H1 (cell line): ENCODE measurements around the gene TFB2M. TPM values are rescaled to one million over a fixed set of nuclear protein-coding genes. Genes with fewer than 3 reads are reported as not detected.

Experiments used
- CTCF ChIA-PET: fragments of 300-600 bp; sonication (Branson Sonifier 250); formaldehyde crosslinking; loops from one replicate; lab custom pipeline; 2021; ENCODE audit not compliant: partially characterized antibody; lab: Charles Lee
- POLR2A ChIA-PET: fragments of 300-600 bp; sonication (Branson Sonifier 250); formaldehyde crosslinking; loops from one replicate; lab custom pipeline; 2021; ENCODE audit warnings: inconsistent platforms; ENCODE audit not compliant: partially characterized antibody; lab: Charles Lee
- DNase-seq, 2 experiments: peaks; one replicate each; pipeline versions ENCODE4 v3.0.0 to v3.0.0-alpha.2; 2010 to 2022; ENCODE audit warnings: low spot score in 2 of 2, low read depth in 1 of 2, mixed read lengths in 1 of 2
- FAIRE-seq: peaks from 2 replicates; lab custom pipeline; 2011; peaks lifted over from hg19 to GRCh38; lab: Jason Lieb, UNC
- H2AFZ ChIP-seq: 2 replicates; pipeline ENCODE4 v1.8.1; 2012; ENCODE audit warnings: low read length, inconsistent platforms
- H2AK5ac ChIP-seq: 2 replicates; pipeline ENCODE4 v1.6.1; 2013; ENCODE audit warnings: low read depth, low read length
- H2BK120ac ChIP-seq: replicated peaks from 2 replicates; pipeline ENCODE3; 2013; ENCODE audit warnings: low read depth, low read length, inconsistent platforms
- H2BK12ac ChIP-seq: 2 replicates; pipeline ENCODE4 v1.6.1; 2013; ENCODE audit warnings: low read depth, low read length
- H2BK15ac ChIP-seq: 2 replicates; pipeline ENCODE4 v1.6.1; 2013; ENCODE audit warnings: low read length
- H2BK20ac ChIP-seq: 2 replicates; pipeline ENCODE4 v1.6.1; 2013; ENCODE audit warnings: low read length
- H2BK5ac ChIP-seq: 2 replicates; pipeline ENCODE4 v1.6.1; 2013; ENCODE audit warnings: low read depth, low read length
- H3K14ac ChIP-seq: 2 replicates; pipeline ENCODE4 v1.6.1; 2013; ENCODE audit warnings: inconsistent platforms; ENCODE audit not compliant: insufficient read length
- H3K18ac ChIP-seq: 2 replicates; pipeline ENCODE4 v1.6.1; 2013; ENCODE audit warnings: low read length; ENCODE audit errors: extremely low read depth
- H3K23ac ChIP-seq: 2 replicates; pipeline ENCODE4 v1.6.1; 2013; ENCODE audit warnings: inconsistent platforms; ENCODE audit not compliant: insufficient read length
- H3K23me2 ChIP-seq: 2 replicates; pipeline ENCODE4 v1.6.1; 2013; ENCODE audit warnings: low read depth, low read length
- H3K27ac ChIP-seq: 2 replicates; pipeline ENCODE4 v1.6.1; 2011; ENCODE audit warnings: low read depth, low read length, inconsistent platforms
- H3K27me3 ChIP-seq, 4 experiments: replicated peaks in 1 of 4; 1 replicate in 1 of 4; 2 replicates in 3 of 4; pipeline versions ENCODE4 v1.6.1 to v1.8.1; 2011 to 2013; ENCODE audit warnings: low read length in 3 of 4, mild to moderate bottlenecking in 3 of 4, inconsistent platforms in 2 of 4, mixed read lengths in 2 of 4, moderate library complexity in 1 of 4; ENCODE audit not compliant: control insufficient read depth in 3 of 4, insufficient read depth in 3 of 4; ENCODE audit errors: extremely low read depth in 1 of 4
- H3K36me3 ChIP-seq, 4 experiments: 2 replicates each; pipeline versions ENCODE4 v1.6.1 to v1.8.1; 2011 to 2013; ENCODE audit warnings: mild to moderate bottlenecking in 4 of 4, low read length in 3 of 4, moderate library complexity in 2 of 4, control low read depth in 1 of 4, inconsistent platforms in 1 of 4; ENCODE audit not compliant: insufficient read depth in 4 of 4, control insufficient read depth in 2 of 4
- H3K4ac ChIP-seq: replicated peaks from 2 replicates; pipeline ENCODE3; 2013; ENCODE audit warnings: low read length, low read depth, mixed read lengths, inconsistent platforms; ENCODE audit not compliant: insufficient read length
- H3K4me1 ChIP-seq, 4 experiments: replicated peaks in 1 of 4; 1 replicate in 1 of 4; 2 replicates in 3 of 4; pipeline versions ENCODE4 v1.6.1 to v1.8.1; 2011 to 2013; ENCODE audit warnings: low read length in 3 of 4, inconsistent platforms in 2 of 4, mixed read lengths in 1 of 4; ENCODE audit not compliant: insufficient read depth in 4 of 4, control insufficient read depth in 3 of 4
- H3K4me2 ChIP-seq, 2 experiments: 2 replicates each; pipeline versions ENCODE4 v1.6.1 to v1.8.1; 2011 to 2013; ENCODE audit warnings: low read depth in 2 of 2, low read length in 2 of 2, control low read depth in 1 of 2, inconsistent platforms in 1 of 2, mild to moderate bottlenecking in 1 of 2; ENCODE audit not compliant: insufficient read depth in 1 of 2
- H3K4me3 ChIP-seq, 4 experiments: fragments of 200-600, 300-600 bp in 1 of 4; sonication (generic), shearing (Covaris generic), sonication (Bioruptor Twin) in 1 of 4; 2 replicates each; pipeline versions ENCODE4 v1.5.1 to v1.8.1; 2011 to 2016; ENCODE audit warnings: low read length in 4 of 4, low read depth in 3 of 4, control low read depth in 2 of 4, inconsistent platforms in 2 of 4, mild to moderate bottlenecking in 2 of 4, mixed read lengths in 1 of 4, moderate library complexity in 1 of 4; ENCODE audit not compliant: insufficient read depth in 2 of 4; ENCODE audit errors: extremely low read depth in 1 of 4
- H3K56ac ChIP-seq: replicated peaks from 2 replicates; pipeline ENCODE3; 2013; ENCODE audit warnings: low read depth, mild to moderate bottlenecking, mixed read lengths, low read length, inconsistent platforms; ENCODE audit not compliant: insufficient read length
- H3K79me1 ChIP-seq: 2 replicates; pipeline ENCODE4 v1.6.1; 2013; ENCODE audit warnings: low read depth, low read length, control low read depth
- H3K79me2 ChIP-seq, 2 experiments: 2 replicates each; pipeline versions ENCODE4 v1.6.1 to v1.8.1; 2012 to 2013; ENCODE audit warnings: low read length in 2 of 2, mild to moderate bottlenecking in 2 of 2, inconsistent platforms in 1 of 2; ENCODE audit not compliant: insufficient read depth in 2 of 2, control insufficient read depth in 1 of 2
- H3K9ac ChIP-seq, 4 experiments: replicated peaks in 1 of 4; 1 replicate in 1 of 4; 2 replicates in 3 of 4; pipeline versions ENCODE4 v1.6.1 to v1.8.1; 2011 to 2013; ENCODE audit warnings: low read depth in 3 of 4, low read length in 3 of 4, control low read depth in 2 of 4, mild to moderate bottlenecking in 2 of 4, moderate library complexity in 2 of 4, inconsistent platforms in 1 of 4; ENCODE audit errors: extremely low read depth in 1 of 4
- H3K9me3 ChIP-seq, 2 experiments: 2 replicates each; pipeline versions ENCODE4 v1.6.1 to v1.8.1; 2012 to 2013; ENCODE audit warnings: mild to moderate bottlenecking in 2 of 2, moderate library complexity in 2 of 2, control low read depth in 1 of 2, inconsistent platforms in 1 of 2, low read depth in 1 of 2, low read length in 1 of 2, mixed read lengths in 1 of 2; ENCODE audit not compliant: insufficient read depth in 2 of 2
- H4K20me1 ChIP-seq, 2 experiments: replicated peaks in 1 of 2; 2 replicates each; pipeline versions ENCODE3 to v1.8.1; 2011 to 2013; ENCODE audit warnings: inconsistent platforms in 2 of 2, low read length in 2 of 2, mild to moderate bottlenecking in 1 of 2; ENCODE audit not compliant: insufficient read depth in 2 of 2, control insufficient read depth in 1 of 2
- H4K5ac ChIP-seq: 2 replicates; pipeline ENCODE4 v1.6.1; 2013; ENCODE audit warnings: low read length, low read depth, mixed read lengths, inconsistent platforms; ENCODE audit not compliant: insufficient read length
- H4K8ac ChIP-seq: 2 replicates; pipeline ENCODE4 v1.8.0; 2013; ENCODE audit warnings: mild to moderate bottlenecking, moderate library complexity, low read length, inconsistent platforms; ENCODE audit not compliant: insufficient read depth; ENCODE audit errors: extremely low read depth
- H4K91ac ChIP-seq: replicated peaks from 2 replicates; pipeline ENCODE3; 2013; ENCODE audit warnings: low read length, mixed read lengths, inconsistent platforms; ENCODE audit not compliant: insufficient read length
- RBBP5 ChIP-seq: IDR thresholded peaks from 2 replicates; pipeline ENCODE4 v1.7.1; 2012; ENCODE audit warnings: low read depth, mild to moderate bottlenecking, inconsistent platforms, low read length, moderate library complexity, borderline replicate concordance
- WGBS, 2 experiments: shearing (Covaris generic) in 1 of 2; methylation state at CpG; one replicate each; pipeline versions ENCODE4 v1.1.6 to v1.1.7; 2013 to 2015; ENCODE audit warnings: low lambda C conversion rate in 2 of 2, mixed read lengths in 2 of 2, inconsistent platforms in 1 of 2, low coverage in 1 of 2, missing lambda C conversion rate in 1 of 2; ENCODE audit not compliant: insufficient replicate concordance in 2 of 2, insufficient coverage in 1 of 2, insufficient read length in 1 of 2; ENCODE audit errors: extremely low coverage in 1 of 2, missing lambda C conversion rate in 1 of 2; 5-methylcytosine and 5-hydroxymethylcytosine counted together
- polyA plus RNA-seq, 7 experiments: library from polyadenylated mRNA; depleted of rRNA in 3 of 7; stranded (reverse) in 5 of 7; unstranded in 2 of 7; fragments of >200 nt in 5 of 7; fragments of 200-250 nt in 2 of 7; gene quantifications; 1 replicate in 5 of 7; 2 replicates in 1 of 7; 4 replicates in 1 of 7; pipeline versions ENCODE4 v1.2.1 to v1.2.3, GENCODE V29; 2011 to 2013; ENCODE audit warnings: missing spikeins in 2 of 7, mixed read lengths in 2 of 7
- total RNA-seq: library from RNA; stranded (reverse); fragmentation: NEBNext Ultra II Directional; extraction: Animal tissue kit (Norgen Biotek cat#: 25700); gene quantifications from 2 replicates; pipeline ENCODE4 v1.2.1, GENCODE V29; 2021

The TFB2M gene
- total and polyA plus RNA-seq, 2 of the 8 experiments (the other 6 are each of a cell fraction or from before 2014, with no cell fraction given), result 10.4 to 22.0 TPM

GRCh38 chr1:246518456-246519205 is 47.4 kb downstream of the TFB2M start:
- Histone ChIP-seq H3K27me3 (no peaks in the 10 kb centered on the region), H3K36me3 (no peaks in the 10 kb centered on the region), H4K20me1 (no peaks in the 10 kb centered on the region), H2AK5ac (no peak overlapping the region), H4K91ac (no peak overlapping the region), H3K14ac (no peak overlapping the region), H3K4me3 (no peak overlapping the region), H2BK120ac (no peak overlapping the region), H2BK5ac (no peak overlapping the region), H3K56ac (no peak overlapping the region), H2AFZ (no peak overlapping the region), H3K9ac (no peak overlapping the region), H3K4me2 (no peak overlapping the region), H2BK15ac (no peak overlapping the region), H3K4ac (no peak overlapping the region), H4K5ac (no peak overlapping the region), H2BK12ac (no peak overlapping the region), H3K23me2 (no peaks in the 10 kb centered on the region), H3K79me2 (no peaks in the 10 kb centered on the region), H4K8ac (no peak overlapping the region), H3K18ac (no peak overlapping the region), H2BK20ac (no peak overlapping the region), H3K79me1 (no peaks in the 10 kb centered on the region), H3K4me1 (no peaks in the 10 kb centered on the region), H3K23ac (no peak overlapping the region), H3K9me3 (peaks cover 3% of the 10 kb centered on the region in 2 experiments; a peak in 3 of 4 replicates), H3K27ac (no peak overlapping the region)
- FAIRE-seq (no peak), DNase-seq (no peak)
- ChIA-PET CTCF (interaction anchor here (0.6 kb wide), 1 partner anchor 1083 kb away, joined by 3 read pairs; no protein-coding TSS in a partner anchor), POLR2A (no interaction called here)
- 86% methylated on average over 14 of the region's 17 CpGs; no CpG with 5 or more reads in 1 of the 2 experiments for WGBS, 2 experiments
- no peak for TF ChIP-seq RBBP5
